BE2C (cell line): ENCODE data around the gene MYO15B.

ENCODE experiments used
- DNase-seq: peaks from one replicate; pipeline ENCODE4 v3.0.0-alpha.2; 2020
- H3K27me3 ChIP-seq: fragments of 250-450 bp; sonication (Bioruptor Pico); 2 replicates; pipeline ENCODE4 v1.5.1; 2020; ENCODE audit warnings: mild to moderate bottlenecking
- H3K36me3 ChIP-seq: fragments of 250-450 bp; sonication (Bioruptor Pico); 2 replicates; pipeline ENCODE4 v1.5.1; 2020; ENCODE audit warnings: mild to moderate bottlenecking
- H3K4me1 ChIP-seq: fragments of 250-450 bp; sonication (Bioruptor Pico); 2 replicates; pipeline ENCODE4 v1.5.1; 2020
- H3K4me3 ChIP-seq: 2 replicates; pipeline ENCODE4 v1.5.1; 2011; ENCODE audit warnings: low read depth, low read length
- H3K9me3 ChIP-seq: fragments of 250-450 bp; sonication (Bioruptor Pico); 2 replicates; pipeline ENCODE4 v1.5.1; 2020
- TF ChIP-seq, protein P1 (sequence below): IDR thresholded peaks from 2 replicates; pipeline ENCODE4 v1.5.1; 2012; ENCODE audit warnings: mild to moderate bottlenecking, low read depth, low read length

Gene MYO15B

GRCh38 chr17:75544250-75544649, 43.4 kb upstream of the MYO15B start:
- Histone ChIP-seq H3K4me1 (peaks cover 14% of the 10 kb centered on the region), H3K27me3 (no peaks in the 10 kb centered on the region), H3K4me3 (no peak overlapping the region), H3K36me3 (no peaks in the 10 kb centered on the region), H3K9me3 (no peaks in the 10 kb centered on the region)
- DNase-seq = no peak
- TF ChIP-seq, protein P1, sequence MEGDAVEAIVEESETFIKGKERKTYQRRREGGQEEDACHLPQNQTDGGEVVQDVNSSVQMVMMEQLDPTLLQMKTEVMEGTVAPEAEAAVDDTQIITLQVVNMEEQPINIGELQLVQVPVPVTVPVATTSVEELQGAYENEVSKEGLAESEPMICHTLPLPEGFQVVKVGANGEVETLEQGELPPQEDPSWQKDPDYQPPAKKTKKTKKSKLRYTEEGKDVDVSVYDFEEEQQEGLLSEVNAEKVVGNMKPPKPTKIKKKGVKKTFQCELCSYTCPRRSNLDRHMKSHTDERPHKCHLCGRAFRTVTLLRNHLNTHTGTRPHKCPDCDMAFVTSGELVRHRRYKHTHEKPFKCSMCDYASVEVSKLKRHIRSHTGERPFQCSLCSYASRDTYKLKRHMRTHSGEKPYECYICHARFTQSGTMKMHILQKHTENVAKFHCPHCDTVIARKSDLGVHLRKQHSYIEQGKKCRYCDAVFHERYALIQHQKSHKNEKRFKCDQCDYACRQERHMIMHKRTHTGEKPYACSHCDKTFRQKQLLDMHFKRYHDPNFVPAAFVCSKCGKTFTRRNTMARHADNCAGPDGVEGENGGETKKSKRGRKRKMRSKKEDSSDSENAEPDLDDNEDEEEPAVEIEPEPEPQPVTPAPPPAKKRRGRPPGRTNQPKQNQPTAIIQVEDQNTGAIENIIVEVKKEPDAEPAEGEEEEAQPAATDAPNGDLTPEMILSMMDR = no peak

DNA sequence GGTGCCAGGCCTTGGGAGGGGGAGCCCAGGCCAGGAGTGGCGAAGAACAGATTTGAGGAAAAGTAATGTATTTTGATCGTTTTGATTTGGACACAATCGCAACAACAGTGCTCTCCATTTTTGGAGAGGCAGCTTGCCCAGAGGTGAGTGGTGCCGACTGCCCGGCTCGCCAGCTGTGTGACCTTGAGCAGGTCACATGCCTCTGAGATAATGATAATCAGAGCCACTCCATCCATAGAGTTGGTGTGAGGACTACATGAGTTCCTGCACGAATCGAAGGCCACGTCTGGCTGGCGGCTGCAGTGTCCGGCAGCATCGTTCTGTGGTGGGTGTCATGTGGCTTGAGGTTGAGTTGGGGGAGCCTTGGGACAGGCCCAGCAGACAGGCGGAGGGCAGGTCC, 41.4 kb upstream of the MYO15B start:
- no peaks in the 10 kb centered on the region for H3K9me3 ChIP-seq
- H3K4me1 ChIP-seq = peaks cover 2% of the 10 kb centered on the region; the same call in 1 of the 2 replicates
- no peaks in the 10 kb centered on the region for H3K27me3 ChIP-seq
- H3K36me3 ChIP-seq = no peaks in the 10 kb centered on the region
- DNase-seq = no peak
- H3K4me3 ChIP-seq = no peak overlapping the region
- TF ChIP-seq, protein P1 = no peak

- TF ChIP-seq, protein P1 = no peak
- Histone ChIP-seq H3K27me3 (no peaks in the 10 kb centered on the region), H3K36me3 (no peaks in the 10 kb centered on the region), H3K4me1 (no peaks in the 10 kb centered on the region), H3K4me3 (no peak overlapping the region), H3K9me3 (no peaks in the 10 kb centered on the region)
- DNase-seq = no peak
Observed at GRCh38 chr17:75547091-75547490, 40.5 kb upstream of the MYO15B start.

- no peaks in the 10 kb centered on the region for H3K4me1 ChIP-seq
- H3K4me3 ChIP-seq = no peak overlapping the region
- TF ChIP-seq, protein P1 = no peak
- H3K9me3 ChIP-seq = no peaks in the 10 kb centered on the region
- no peak for DNase-seq
- H3K36me3 ChIP-seq = no peaks in the 10 kb centered on the region
- H3K27me3 ChIP-seq = no peaks in the 10 kb centered on the region
Observed at GRCh38 chr17:75548813-75549212, 38.8 kb upstream of the MYO15B start.

GRCh38 chr17:75549246-75550138, 38.1 kb upstream of the MYO15B start:
- Histone ChIP-seq H3K36me3 (no peaks in the 10 kb centered on the region), H3K9me3 (no peaks in the 10 kb centered on the region), H3K27me3 (no peaks in the 10 kb centered on the region), H3K4me1 (no peaks in the 10 kb centered on the region), H3K4me3 (no peak overlapping the region)
- no peak for DNase-seq
- TF ChIP-seq, protein P1 = no peak

- no peak for DNase-seq
Observed at GRCh38 chr17:75550139-75550465, 37.5 kb upstream of the MYO15B start.

More at GRCh38 chr17:75550139-75550465, 37.5 kb upstream of the MYO15B start:
- TF ChIP-seq, protein P1 = no peak
- Histone ChIP-seq H3K27me3 (no peaks in the 10 kb centered on the region), H3K9me3 (no peaks in the 10 kb centered on the region), H3K4me3 (no peak overlapping the region), H3K4me1 (no peaks in the 10 kb centered on the region), H3K36me3 (no peaks in the 10 kb centered on the region)
